OCI-LY1 (cell line): ENCODE results near the gene DCAKD.

Experiments
- H2AFZ ChIP-seq: fragments of 200-600 bp; sonication (generic), shearing (Covaris generic); 2 replicates; pipeline ENCODE4 v1.6.0; 2014; ENCODE audit warnings: antibody characterized with exemption, mild to moderate bottlenecking, low read length
- H3F3A ChIP-seq: fragments of 200-600 bp; sonication (generic), shearing (Covaris generic); 2 replicates; pipeline ENCODE4 v1.6.0; 2014; ENCODE audit warnings: mild to moderate bottlenecking, antibody characterized with exemption, low read length, moderate library complexity; ENCODE audit not compliant: insufficient read depth
- H3K27ac ChIP-seq: fragments of 200-600 bp; sonication (generic); 2 replicates; pipeline ENCODE4 v1.5.1; 2014; ENCODE audit warnings: low read length, mixed run types, mild to moderate bottlenecking, low read depth; ENCODE audit not compliant: poor library complexity, severe bottlenecking
- H3K27me3 ChIP-seq: fragments of 200-600 bp; sonication (generic); 2 replicates; pipeline ENCODE4 v1.6.0; 2014; ENCODE audit warnings: antibody characterized with exemption, mild to moderate bottlenecking, low read length, moderate library complexity; ENCODE audit not compliant: insufficient read depth
- H3K36me3 ChIP-seq: fragments of 200-600 bp; sonication (generic); 2 replicates; pipeline ENCODE4 v1.6.1; 2014; ENCODE audit warnings: mild to moderate bottlenecking, antibody characterized with exemption, low read length, moderate library complexity, mixed read lengths; ENCODE audit not compliant: insufficient read depth
- H3K4me1 ChIP-seq: fragments of 200-600 bp; sonication (generic); 2 replicates; pipeline ENCODE4 v1.5.1; 2014; ENCODE audit warnings: mild to moderate bottlenecking, low read length, moderate library complexity; ENCODE audit not compliant: insufficient read depth, severe bottlenecking
- H3K4me2 ChIP-seq: fragments of 200-600 bp; sonication (generic), shearing (Covaris generic); 2 replicates; pipeline ENCODE4 v1.6.1; 2014; ENCODE audit warnings: low read length
- H3K4me3 ChIP-seq: fragments of 200-600 bp; sonication (generic); 2 replicates; pipeline ENCODE4 v1.5.1; 2014; ENCODE audit warnings: low read length, low read depth, mild to moderate bottlenecking, mixed read lengths; ENCODE audit not compliant: poor library complexity, severe bottlenecking
- H3K79me2 ChIP-seq: fragments of 200-600 bp; shearing (Covaris generic); 2 replicates; pipeline ENCODE4 v1.6.1; 2016; ENCODE audit warnings: mixed run types, low read length, mixed read lengths; ENCODE audit not compliant: insufficient read depth
- H3K9ac ChIP-seq: fragments of 200-600 bp; sonication (generic), shearing (Covaris generic); 2 replicates; pipeline ENCODE4 v1.6.1; 2014; ENCODE audit warnings: mild to moderate bottlenecking, low read length, mixed read lengths
- H3K9me2 ChIP-seq: fragments of 200-600 bp; sonication (generic), shearing (Covaris generic); 2 replicates; pipeline ENCODE4 v1.6.1; 2014; ENCODE audit warnings: low read depth, mild to moderate bottlenecking, low read length, mixed read lengths
- H3K9me3 ChIP-seq: fragments of 200-600 bp; shearing (Covaris generic); 2 replicates; pipeline ENCODE4 v1.6.1; 2014; ENCODE audit warnings: low read length, mixed read lengths
- H4K20me1 ChIP-seq: fragments of 200-600 bp; sonication (generic), shearing (Covaris generic); 2 replicates; pipeline ENCODE4 v1.6.0; 2016; ENCODE audit warnings: mild to moderate bottlenecking, low read length; ENCODE audit not compliant: insufficient read depth
- EZH2 ChIP-seq: fragments of 200-600 bp; sonication (generic), shearing (Covaris generic); IDR thresholded peaks from 2 replicates; pipeline ENCODE4 v1.8.0; 2017; ENCODE audit warnings: borderline replicate concordance, mixed run types, mild to moderate bottlenecking, antibody characterized with exemption, low read length, moderate library complexity, mixed read lengths
- TF ChIP-seq, protein P1 (sequence below): fragments of 200-600 bp; sonication (generic), shearing (Covaris generic); IDR thresholded peaks from 2 replicates; pipeline ENCODE4 v1.5.1; 2017; ENCODE audit warnings: mild to moderate bottlenecking, antibody characterized with exemption, low read length, moderate library complexity, mixed read lengths

Gene DCAKD

DNA sequence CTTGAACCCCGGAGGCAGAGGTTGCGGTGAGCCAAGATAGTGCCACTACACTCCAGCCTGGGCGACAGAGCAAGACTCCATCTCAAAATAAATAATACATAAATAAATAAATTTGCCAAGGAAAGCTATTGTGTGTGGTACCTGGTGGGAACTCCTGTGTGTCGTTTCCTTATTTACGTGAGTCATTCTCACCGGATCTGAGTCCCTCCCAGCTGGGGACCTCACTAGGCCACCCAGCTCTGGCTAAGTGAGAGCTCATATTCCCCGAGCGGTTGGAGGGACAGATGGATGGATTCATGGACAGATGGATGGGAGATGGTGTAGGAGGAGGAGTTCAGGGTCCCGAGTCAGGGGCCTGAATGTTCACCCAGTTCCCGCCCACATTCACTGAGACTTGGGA, 60.4 kb downstream of the DCAKD start:
- H4K20me1 ChIP-seq, result no peaks in the 10 kb centered on the region
- TF ChIP-seq EZH2, result no peak
- TF ChIP-seq, protein P1, sequence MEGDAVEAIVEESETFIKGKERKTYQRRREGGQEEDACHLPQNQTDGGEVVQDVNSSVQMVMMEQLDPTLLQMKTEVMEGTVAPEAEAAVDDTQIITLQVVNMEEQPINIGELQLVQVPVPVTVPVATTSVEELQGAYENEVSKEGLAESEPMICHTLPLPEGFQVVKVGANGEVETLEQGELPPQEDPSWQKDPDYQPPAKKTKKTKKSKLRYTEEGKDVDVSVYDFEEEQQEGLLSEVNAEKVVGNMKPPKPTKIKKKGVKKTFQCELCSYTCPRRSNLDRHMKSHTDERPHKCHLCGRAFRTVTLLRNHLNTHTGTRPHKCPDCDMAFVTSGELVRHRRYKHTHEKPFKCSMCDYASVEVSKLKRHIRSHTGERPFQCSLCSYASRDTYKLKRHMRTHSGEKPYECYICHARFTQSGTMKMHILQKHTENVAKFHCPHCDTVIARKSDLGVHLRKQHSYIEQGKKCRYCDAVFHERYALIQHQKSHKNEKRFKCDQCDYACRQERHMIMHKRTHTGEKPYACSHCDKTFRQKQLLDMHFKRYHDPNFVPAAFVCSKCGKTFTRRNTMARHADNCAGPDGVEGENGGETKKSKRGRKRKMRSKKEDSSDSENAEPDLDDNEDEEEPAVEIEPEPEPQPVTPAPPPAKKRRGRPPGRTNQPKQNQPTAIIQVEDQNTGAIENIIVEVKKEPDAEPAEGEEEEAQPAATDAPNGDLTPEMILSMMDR, result no peak
- no peaks in the 10 kb centered on the region; the same call in 1 of the 2 replicates for H3K27me3 ChIP-seq
- no peak overlapping the region for H2AFZ ChIP-seq
- H3K4me3 ChIP-seq, result no peak overlapping the region
- H3K9me2 ChIP-seq, result no peaks in the 10 kb centered on the region
- no peaks in the 10 kb centered on the region for H3F3A ChIP-seq
- no peak overlapping the region for H3K4me2 ChIP-seq
- H3K79me2 ChIP-seq, result no peaks in the 10 kb centered on the region
- H3K4me1 ChIP-seq, result peaks cover 9% of the 10 kb centered on the region
- no peaks in the 10 kb centered on the region for H3K9me3 ChIP-seq
- no peaks in the 10 kb centered on the region for H3K36me3 ChIP-seq
- H3K9ac ChIP-seq, result no peak overlapping the region
- no peak overlapping the region for H3K27ac ChIP-seq

DNA sequence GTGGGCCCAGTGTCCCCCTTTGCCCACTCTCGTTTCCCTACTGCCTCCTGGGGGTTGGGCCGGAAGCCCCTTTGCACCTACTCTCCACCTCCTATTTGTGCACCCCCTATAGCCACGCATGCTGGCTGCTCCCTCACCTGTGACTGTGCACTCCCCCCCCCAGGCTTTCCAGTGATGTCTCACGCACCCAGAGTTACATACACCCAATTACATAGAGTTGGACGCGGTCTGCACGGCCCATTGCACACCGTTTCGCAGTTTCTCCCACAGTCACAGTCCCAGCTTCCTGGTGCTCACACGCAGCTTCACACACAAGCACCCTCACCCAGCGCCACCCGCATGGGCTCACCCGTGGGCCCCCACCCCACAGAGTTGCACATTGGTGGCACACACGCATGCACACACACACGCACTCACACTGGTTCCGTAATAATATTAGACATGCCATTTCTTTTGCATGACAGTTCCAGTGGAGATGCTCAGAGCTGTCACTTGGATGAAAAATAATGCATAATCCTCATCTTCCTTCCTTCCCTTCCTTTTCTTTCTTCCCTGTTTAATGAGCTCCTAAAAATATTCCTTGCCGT, 61.8 kb downstream of the DCAKD start:
- Histone ChIP-seq H3K27ac (no peak overlapping the region), H3K27me3 (no peaks in the 10 kb centered on the region; the same call in 1 of the 2 replicates), H2AFZ (no peak overlapping the region), H3K9ac (no peak overlapping the region), H3K9me3 (no peaks in the 10 kb centered on the region), H3K79me2 (no peaks in the 10 kb centered on the region), H3K36me3 (no peaks in the 10 kb centered on the region), H3K9me2 (no peaks in the 10 kb centered on the region), H3K4me3 (no peak overlapping the region), H4K20me1 (no peaks in the 10 kb centered on the region), H3K4me1 (peaks cover 9% of the 10 kb centered on the region), H3K4me2 (no peak overlapping the region), H3F3A (no peaks in the 10 kb centered on the region)
- no peak for TF ChIP-seq EZH2
- TF ChIP-seq, protein P1, result no peak

DNA sequence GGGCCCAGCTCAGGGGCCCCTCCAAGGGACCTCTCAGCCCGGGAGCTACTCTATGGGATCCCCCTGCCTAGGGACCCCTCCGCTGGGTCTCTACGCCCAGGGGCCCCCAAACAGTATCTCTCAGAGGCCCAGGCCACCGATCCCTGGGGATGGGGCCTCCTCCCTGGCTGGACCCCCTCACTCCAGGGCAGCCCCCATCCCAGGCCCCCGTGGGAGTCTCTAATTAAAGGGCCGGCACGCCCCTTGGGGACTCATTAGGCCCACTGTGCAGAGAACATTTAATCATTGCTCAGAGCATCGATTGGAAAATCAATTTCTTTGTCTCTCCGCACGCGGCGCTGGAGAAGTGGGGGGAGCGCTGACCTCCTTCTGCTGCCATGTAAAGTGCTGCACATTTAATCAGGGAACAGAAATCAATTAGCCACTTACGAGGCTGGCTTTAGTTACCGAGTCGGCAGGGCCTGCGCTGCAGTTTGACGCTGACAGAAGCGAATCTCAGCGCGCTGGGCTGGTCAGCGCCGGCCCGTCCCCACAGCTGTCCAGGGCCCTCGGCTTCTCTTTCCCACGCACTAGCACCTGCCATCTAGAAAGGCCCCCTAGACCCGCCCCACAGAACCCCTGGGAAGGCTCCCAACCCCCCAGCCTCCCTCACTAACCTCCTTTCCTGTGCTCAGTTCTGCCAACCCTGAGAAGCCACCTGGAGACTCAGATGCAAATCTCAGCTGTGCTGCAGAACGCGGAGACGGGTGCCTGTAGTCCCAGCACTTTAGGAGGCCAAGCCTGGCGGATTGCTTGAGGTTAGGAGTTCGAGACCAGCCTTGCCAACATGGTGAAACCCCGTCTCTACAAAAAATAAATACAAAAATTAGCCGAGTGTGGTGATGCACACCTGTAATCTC, 63.1 kb downstream of the DCAKD start:
- H3K79me2 ChIP-seq, result no peaks in the 10 kb centered on the region
- no peak overlapping the region for H3K4me2 ChIP-seq
- no peak overlapping the region for H2AFZ ChIP-seq
- H3K9me3 ChIP-seq, result no peaks in the 10 kb centered on the region
- no peaks in the 10 kb centered on the region for H3K27me3 ChIP-seq
- H3K4me3 ChIP-seq, result no peak overlapping the region
- H3K9ac ChIP-seq, result no peak overlapping the region
- H3K9me2 ChIP-seq, result no peaks in the 10 kb centered on the region
- no peaks in the 10 kb centered on the region for H3F3A ChIP-seq
- peaks cover 9% of the 10 kb centered on the region for H3K4me1 ChIP-seq
- H4K20me1 ChIP-seq, result no peaks in the 10 kb centered on the region
- H3K36me3 ChIP-seq, result no peaks in the 10 kb centered on the region
- TF ChIP-seq, protein P1, result no peak
- TF ChIP-seq EZH2, result no peak
- H3K27ac ChIP-seq, result no peak overlapping the region
